ENCODE results near the gene HOXC11.

- TF ChIP-seq CTCF (conservative IDR thresholded peaks at IDR 0.05 in 1 of 2, IDR thresholded peaks at IDR 0.05 in 1 of 2; ENCODE audit: extremely low read depth in 1 of 2, insufficient read depth in 1 of 2, low read depth in 1 of 2, low read length in 2 of 2) (no peak), EZH2 (IDR thresholded peaks at IDR 0.05; ENCODE audit: borderline replicate concordance, low read length) (no peak)
Observed at GRCh38 chr12:53941187-53941586, 31.7 kb upstream of the HOXC11 start.
